Femur (tissue), 1 donor: ENCODE data around the gene BMPR1A.
"Not testable (repeated sequence)": the region's sequence is repeated elsewhere in the genome, so short reads cannot be mapped to it uniquely, and the experiment has no call there.

Experiments
- DNase-seq: peaks from one replicate; pipeline ENCODE4 v3.0.0-alpha.2; 2017

BMPR1A gene

DNA sequence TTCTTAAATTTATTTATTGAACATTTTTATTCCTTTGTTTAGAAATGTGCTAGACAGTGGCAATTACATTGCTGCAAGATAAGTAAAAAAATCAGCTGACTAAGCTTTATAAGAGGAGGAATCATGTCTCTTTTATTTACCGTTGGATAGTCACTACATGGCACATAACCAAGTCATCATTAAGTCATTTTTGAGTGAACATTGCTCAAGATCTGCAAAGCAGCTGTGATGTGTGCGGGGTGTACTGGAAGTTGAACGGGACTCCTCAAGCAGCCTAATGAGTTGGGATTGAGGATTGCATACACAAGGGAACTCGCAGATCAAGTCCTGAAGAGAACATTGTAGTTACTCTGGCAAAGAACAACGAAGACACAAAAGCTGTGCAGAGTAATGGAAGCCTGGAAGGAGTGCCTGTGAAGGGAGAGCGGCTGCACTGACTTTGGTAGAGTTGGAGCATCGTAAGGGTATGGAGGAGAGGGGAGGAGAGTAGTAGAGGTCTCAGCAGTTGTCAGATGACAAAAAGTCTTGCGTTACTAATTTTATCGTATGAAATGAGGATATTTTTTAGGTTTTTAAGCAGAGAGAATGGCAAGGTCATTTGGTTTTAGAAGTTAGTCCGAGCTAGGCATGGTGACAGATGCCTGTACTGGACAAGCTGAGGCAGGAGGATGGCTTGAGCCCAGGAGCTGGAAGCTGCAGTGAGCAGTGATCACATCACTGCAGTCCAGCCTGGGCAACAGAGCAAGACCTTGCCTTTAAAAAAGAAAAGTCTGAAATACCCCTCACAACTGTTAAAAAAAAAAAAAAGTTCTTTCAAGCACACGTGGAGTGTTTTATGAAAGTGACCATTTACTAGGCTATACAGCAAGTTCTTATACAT is 95.1 kb downstream of the BMPR1A start:
- DNase-seq: no peak

DNA sequence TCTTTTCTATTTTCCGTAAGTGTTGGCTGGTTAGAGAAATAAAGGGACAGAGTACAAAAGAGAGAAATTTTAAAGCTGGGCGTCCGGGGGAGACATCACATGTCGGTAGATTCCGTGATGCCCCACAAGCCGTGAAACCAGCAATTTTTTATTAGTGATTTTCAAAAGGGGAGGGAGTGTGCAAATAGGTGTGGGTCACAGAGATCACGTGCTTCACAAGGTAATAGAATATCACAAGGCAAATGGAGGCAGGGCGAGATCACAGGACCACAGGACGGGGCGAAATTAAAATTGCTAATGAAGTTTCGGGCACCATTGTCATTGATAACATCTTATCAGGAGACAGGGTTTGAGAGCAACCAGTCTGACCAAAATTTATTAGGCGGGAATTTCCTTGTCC is 97.2 kb downstream of the BMPR1A start:
- DNase-seq: not testable (repeated sequence)

DNA sequence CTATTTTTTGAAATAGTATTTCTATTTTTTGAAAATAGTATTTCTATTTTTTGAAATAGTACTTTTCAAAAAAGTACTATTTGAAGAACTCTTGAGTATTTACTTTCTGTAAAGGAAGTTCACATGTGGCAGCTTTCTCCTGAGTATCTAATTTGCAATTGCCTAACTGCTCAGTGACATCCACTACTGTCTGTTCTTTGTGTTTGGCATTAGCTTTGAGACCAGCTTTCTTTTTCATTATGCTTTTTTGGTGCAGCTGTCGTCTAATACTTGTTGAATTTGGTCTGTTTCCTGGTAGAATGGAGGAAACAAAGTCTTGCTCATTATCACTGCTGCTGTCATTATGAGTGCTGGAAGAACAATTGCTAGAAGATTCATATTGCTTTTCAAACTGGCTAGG is 99.1 kb downstream of the BMPR1A start:
- DNase-seq: no peak

DNA sequence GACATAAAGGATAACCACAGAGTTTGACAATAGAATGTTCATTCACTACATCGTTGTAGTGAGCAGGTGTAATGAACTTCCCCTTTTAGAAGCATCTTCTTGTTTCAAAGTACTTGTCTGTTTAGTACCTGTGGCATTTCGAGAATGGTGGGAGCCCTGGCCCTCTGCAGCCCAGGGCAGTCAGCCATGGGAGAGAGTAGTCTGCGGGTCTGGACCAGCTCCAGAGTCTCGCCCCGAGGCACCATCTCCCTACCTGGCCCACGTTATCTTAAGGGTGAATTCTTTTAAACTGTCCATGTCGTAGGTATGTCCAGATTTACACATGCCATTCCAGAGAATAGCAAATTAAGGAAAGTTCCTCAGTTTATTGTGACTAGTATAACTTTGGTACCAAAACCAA is 99.7 kb downstream of the BMPR1A start:
- DNase-seq: no peak

DNA sequence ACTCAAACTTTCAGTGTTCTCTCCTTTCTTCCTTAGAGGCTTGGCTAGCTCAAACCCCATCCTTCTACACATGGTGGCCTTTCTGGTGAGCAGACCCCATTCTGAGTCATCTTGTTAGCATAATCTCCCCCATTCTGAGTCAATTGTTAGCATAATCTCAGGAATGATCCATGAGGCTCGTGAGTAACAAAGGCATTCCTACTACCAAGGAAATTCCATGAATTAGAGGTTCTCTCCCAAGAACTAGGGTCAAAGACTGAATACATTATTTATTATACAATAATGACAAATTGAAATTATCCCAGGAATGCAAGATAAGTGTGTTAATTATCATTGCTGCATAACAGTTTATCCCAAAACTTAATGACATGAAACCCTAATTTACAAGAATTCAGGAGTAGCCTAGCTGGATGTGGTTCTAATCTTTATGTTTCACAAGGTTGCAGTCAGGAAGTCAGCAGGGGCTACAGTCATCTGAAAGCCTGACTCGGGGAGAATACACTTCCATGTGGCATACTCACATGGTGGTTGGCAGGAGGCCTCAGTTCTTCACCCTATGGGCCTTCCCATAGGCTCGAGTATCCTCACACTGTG is 100.8 kb downstream of the BMPR1A start:
- no peak for DNase-seq

DNA sequence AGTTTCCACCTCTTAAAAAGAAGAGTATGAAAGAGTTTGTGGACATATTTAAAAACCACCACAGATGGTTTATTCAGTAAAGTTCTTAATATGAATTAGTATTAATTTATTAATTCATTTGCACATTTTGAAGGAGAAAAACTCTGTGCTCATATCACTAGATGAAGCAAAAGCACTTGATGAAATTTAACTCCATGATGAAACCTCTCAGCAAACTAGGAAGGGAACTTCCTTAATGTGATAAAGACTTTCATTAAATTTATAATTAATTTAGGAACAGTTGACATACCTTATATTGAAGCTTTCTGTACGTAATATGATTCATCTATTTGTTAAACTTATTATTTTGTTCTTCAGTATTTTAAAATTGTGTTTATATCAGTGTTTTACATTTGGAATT is 101.6 kb downstream of the BMPR1A start:
- DNase-seq: no peak

DNA sequence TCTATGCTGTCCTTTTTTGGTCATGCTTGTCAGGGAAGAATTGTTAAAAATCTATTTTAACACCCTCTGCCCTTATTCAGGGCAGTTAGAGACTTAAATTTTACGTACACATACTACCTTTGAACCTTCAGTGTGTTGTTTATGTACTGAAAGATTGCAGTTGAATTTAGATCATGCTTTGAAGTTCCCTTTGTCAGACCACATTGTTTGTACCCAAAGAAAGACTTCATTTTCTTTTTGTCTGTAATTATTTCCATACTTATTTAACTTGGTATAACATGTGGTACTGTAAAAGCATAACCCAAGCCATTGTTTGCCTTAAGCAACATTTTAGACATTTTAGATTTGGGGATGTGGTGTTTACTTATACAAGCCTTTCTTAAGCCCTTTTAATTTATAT is 104.9 kb downstream of the BMPR1A start:
- DNase-seq: no peak

DNA sequence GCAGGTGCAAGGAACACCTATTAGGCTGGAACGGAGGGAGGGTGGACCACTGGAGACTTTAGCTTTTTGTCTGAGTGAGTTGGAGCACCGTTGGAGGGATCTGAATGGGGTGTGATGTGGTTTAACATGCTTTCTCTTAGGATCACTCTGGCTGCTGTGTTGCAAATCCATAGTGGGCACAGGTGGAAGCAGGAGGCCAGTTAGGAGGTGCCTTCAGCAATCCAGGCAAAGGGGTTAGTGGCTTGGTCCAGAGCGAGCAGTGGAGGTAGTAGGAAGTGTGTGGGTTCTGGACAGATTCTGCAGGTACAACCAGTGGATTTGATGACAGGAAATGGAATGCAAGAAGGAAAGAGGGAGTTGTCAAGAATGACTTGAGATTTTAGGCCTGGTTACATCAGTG is 106.0 kb downstream of the BMPR1A start:
- no peak for DNase-seq

DNA sequence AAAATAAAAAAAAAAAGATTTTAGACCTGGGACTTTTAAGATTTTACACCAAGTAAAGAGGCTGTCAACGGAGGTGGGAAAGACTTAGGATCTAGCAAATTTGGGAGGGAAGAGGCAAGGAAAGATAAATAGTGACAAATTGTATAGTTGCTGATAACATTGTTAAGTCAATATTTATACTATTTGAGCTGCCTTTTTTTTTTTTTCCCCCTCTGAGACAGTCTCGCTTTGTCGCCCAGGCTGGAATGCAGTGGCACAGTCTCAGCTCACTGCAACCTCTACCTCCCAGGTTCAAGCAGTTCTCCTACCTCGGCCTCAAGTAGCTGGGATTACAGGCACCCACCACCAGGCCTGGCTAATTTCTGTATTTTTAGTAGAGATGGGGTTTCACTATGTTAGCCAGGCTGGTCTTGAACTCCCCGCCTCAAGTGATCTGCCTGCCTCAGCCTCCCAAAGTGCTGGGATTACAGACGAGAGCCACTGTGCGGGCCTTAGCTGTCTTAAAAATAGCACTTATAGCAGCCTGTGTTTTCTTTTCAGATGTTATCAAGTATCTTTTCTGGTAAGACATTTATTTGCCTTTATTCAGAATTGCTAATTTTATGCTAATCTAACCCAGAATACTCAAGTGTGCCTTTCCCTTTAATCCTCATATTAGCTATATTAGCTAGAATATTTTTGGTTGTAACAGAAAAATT is 106.5 kb downstream of the BMPR1A start:
- DNase-seq: no peak

DNA sequence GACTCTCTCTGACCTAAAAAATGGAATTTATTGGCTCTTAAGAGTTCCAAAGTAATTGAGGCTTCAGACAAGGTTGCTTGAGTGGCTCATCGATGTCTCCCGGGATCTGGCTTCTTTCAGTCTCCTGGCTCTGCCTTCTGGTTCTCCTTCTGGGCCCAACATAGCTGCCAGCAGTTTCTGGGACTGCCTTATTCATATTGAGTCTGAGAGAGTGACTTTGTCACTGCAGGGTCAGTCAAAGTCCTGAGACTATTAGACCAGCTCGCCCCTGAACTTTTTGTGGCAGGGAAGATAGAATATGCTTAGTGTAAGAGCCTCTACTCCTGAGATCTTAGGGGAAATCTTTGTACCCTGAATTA is 107.0 kb downstream of the BMPR1A start:
- DNase-seq: no peak

DNA sequence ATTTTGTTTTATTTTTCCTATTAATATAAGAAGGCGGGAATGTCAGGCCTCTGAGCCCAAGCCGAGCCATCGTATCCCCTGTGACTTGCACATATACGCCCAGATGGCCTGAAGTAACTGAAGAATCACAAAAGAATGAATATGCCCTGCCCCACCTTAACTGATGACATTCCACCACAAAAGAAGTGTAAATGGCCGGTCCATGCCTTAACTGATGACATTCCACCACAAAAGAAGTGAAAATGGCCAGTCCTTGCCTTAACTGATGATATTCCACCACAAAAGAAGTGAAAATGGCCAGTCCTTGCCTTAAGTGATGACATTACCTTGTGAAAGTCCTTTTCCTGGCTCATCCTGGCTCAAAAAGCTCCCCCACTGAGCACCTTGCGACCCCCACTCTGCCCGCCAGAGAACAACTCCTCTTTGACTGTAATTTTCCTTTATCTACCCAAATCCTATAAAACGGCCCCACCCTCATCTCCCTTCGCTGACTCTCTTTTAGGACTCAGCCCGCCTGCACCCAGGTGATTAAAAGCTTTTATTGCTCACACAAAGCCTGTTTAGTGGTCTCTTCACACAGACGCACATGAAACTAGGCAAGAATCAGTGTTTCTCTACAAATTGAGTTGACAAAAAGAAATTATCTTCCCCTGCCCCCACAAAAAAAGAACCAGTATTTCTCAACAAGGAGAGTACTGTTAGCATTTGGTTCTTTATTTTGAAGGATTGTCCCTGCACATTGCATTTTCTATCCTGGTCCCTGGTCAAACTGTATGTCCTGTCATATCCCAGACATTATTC is 108.8 kb downstream of the BMPR1A start:
- DNase-seq: not testable (repeated sequence)

DNA sequence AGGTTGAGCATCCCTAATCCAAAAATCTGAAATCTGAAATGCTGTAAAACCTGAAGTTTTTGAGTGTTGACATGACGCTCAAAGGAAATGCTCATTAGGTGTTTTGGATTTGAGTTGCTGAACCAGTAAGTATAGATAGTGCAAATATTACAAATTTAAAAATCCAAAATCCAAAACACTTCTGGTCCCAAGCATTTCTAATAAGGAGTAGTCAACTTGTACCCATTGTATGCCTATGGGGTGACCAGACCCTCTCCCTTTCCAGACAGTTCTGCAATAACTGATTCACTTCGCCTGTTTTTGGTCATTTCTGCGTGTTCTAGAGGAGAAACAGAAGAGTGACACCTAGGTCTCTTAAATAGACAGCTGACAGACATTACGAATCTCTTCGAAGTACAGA is 110.7 kb downstream of the BMPR1A start:
- no peak for DNase-seq

DNA sequence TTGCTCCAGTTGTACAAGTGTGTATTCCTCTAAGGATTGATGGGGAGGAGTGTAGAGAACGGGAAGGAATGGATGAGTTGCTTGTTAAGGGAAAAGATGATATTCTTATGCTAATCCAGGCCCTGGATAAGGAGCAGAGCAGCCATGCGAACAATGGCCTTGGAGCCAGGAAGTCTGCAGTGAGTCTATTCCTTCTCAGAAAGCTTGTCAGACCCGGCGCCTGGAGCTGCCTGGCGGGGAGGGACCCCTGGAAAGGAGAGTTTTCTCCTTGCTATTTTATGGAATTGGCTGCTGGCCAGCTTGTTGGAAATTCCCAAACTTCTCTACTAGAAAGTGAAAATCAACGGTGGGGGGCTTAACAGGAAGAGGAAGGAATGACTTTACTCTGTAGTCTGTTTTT is 111.9 kb downstream of the BMPR1A start:
- DNase-seq: peak; percentile 87

DNA sequence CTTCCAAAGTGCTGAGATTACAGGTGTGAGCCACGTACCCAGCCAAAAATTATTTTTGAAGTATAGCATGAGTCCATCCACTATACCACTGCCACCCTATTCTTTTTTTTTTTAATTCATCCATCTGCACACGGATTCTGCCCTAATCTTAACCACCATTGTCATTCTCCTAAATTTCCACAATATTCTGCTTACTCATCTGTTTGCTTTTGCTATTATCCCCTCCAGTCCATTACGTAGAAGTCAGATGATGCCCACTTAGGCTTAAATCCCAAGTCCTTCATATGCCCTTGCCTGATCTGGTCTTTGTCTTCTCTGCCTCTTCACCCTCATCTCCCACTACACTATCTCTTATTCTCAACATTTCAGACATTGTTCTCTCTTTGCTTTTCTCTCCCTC is 114.3 kb downstream of the BMPR1A start:
- no peak for DNase-seq

DNA sequence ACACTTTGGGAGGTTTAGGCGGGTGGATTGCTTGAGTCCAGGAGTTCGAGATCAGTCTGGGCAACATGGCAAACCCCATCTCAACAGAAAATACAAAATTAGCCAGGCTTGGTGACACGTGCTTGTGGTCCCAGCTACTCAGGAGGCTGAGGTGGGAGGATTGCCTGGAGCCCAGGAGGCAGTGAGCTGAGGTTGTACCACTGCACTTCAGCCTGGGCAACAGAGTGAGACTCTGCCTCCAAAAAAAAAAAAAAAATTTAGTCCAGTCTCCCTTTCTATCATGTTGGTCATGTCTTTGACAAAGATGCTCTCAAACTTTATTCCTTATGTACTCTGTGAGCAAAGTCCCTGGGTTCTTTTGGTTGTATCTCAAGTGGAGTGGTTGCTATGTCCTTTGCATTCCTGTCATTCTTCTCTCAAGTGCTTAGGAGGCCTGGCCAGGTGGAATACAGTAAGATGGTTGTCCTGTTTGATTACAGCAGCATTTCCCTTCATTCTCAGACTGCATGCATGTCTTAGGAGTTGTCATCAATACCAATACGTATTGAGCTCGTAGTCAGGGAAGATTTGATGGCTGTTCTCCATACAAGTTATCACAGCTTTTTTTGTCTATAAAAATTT is 115.3 kb downstream of the BMPR1A start:
- DNase-seq: no peak

DNA sequence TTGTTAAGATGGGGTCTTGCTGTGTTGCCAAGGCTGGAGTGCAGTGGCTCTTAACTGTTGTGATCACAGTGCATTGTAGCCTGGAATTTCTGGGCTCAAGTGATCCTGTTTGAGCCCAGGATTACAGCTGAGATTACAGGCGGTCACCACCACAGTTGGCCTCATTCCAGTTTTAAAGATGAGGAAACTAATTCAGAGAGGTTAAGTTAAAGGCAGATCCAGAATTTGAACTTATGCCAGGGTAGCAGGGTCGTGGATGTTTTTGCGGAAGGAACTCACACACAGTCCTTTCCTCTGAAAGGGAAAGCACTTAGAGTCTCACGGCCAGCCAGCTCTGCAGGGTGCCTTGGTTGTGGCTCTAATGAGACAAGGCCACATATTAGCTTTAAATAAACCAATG is 116.3 kb downstream of the BMPR1A start:
- no peak for DNase-seq

DNA sequence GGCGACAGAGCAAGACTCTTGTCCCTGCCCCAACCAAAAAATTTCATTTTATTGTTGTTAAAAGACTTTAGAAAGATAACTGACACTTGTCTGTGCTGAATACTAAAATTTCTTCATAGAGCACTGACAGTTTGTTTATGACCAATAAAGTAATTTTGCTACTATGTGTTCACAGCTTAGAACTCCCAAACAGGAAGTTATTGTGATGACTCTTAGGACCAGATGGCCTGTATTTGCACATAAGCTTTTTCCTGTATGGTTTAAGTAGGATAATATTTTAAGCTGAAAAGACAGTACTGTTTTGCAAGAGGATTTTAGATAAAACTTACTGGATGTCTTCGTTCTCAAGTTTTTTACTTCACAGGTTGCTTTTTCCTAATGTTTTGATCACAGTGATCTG is 120.3 kb downstream of the BMPR1A start:
- no peak for DNase-seq

DNA sequence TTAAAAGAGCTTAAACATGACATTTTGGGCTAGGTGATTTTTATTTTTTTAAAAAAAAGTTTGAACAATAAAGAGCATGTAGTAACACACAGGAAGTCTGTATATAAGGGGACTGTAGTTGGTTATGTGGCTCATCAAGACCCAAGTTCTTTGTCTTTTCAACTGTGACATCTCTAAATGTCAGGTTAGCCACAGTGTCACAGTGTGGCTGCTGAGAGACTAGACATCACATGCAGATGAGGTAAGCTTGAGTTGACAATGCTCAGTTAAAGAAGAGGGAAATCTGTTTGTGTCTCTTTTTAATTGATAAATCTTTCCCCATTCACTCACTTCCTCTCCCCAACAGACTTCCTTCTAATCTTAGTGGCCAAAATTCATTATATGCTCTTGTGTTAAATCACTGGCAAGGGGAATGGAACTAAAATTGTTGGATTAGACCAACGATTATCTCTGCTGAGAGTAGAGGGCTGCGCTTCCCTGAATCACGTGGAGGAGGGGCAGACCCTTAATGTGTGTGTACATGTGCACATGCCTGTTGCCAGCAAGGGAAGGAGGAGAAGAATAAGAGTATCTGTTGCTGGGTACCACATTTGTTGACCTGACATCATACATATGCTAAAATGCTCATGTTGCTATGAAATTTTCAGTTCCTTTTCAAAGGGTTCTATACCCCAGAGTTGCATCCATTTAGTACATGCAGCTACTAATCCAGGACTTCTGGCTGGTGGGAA is 122.7 kb downstream of the BMPR1A start:
- DNase-seq: no peak

DNA sequence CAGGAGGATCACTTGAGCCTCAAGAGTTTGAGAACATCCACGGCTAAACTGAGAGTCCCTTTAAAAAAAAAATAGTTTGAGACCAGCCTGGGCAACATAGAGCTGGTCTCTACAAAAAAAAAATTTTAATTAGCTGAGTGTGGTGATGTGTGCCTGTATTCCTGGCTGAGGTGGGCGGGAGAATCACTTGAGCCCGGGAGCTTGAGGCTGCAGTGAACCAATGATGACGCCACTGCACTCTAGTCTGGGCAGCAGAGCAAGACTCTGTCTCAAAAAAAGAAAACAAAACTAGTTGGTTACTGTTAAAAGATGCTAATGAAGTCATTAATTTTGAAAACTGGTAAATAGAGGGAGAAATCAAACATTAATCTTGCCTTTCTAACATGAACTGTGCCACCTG is 124.6 kb downstream of the BMPR1A start:
- DNase-seq: no peak

DNA sequence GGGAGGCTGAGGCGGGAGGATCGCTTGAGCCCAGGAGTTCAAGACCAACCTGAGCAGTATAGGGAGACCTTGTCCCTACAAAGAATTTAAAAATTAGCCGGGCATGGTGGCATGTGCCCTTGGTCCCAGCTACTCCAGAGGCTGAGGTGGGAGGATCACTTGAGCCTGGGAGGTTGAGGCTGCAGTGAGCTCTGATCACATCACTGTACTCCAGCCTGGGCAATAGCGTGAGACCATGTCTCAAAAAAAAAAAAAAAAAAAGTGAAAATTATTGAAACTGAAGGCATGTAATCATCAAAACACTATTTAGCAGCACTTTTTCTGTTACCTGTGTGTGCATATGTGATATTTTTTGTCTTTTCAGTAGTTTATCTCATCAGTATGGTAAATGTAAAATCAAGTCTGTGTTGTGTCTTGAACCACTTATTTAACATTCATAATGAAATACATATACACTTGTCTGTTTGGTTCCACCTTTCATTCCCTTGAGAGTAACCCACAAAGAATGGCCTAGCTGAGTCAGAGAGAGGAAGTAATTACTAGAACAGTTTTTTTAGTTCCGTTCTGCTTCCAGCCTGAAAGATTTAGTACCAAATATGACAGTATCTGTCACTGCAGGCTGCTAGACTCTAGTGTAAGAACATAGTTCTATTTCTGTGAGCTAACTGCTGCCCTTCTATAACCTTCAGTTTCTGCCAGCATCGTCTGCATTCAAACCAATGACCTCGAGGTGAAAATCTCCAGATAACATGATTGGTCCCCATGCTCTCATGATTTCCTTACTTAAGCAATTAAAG is 132.4 kb downstream of the BMPR1A start:
- no peak for DNase-seq

DNA sequence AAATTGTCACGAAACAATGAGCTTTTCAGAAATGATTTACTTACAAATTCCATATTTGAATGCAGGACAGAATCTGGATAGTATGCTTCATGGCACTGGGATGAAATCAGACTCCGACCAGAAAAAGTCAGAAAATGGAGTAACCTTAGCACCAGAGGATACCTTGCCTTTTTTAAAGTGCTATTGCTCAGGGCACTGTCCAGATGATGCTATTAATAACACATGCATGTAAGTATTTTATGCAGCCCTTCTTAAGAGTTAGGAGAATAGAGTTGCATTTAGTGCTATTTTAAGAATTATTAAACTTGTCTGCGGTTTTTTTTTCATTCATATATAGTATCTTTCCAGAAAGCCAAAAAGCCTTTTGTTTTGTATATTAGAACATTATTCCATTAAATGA is 133.6 kb downstream of the BMPR1A start:
- DNase-seq: no peak
